Type B pancreatic cell (in vitro differentiated cells): ENCODE measurements around the gene SDHC. TPM values are rescaled to one million over a fixed set of nuclear protein-coding genes. Genes with fewer than 3 reads are reported as not detected.

Source experiments
- DNase-seq: peaks from one replicate; pipeline ENCODE4 v3.0.0; 2021; ENCODE audit warnings: mixed read lengths; ENCODE audit not compliant: unreplicated experiment; ENCODE audit errors: extremely low spot score
- H3K27ac Mint-ChIP-seq: 2 replicates; pipeline ENCODE4 v1.8.0; 2021; ENCODE audit warnings: mild to moderate bottlenecking, mixed read lengths
- H3K27me3 Mint-ChIP-seq: 2 replicates; pipeline ENCODE4 v1.8.0; 2021; ENCODE audit warnings: mixed read lengths
- H3K36me3 Mint-ChIP-seq: 2 replicates; pipeline ENCODE4 v1.8.0; 2021; ENCODE audit warnings: mixed read lengths
- H3K4me1 Mint-ChIP-seq: one replicate; pipeline ENCODE4 v1.8.0; 2021; ENCODE audit warnings: mixed read lengths; ENCODE audit not compliant: unreplicated experiment
- H3K4me3 Mint-ChIP-seq: 2 replicates; pipeline ENCODE4 v1.8.0; 2021; ENCODE audit warnings: mild to moderate bottlenecking, mixed read lengths
- H3K9me3 Mint-ChIP-seq: 2 replicates; pipeline ENCODE4 v1.8.0; 2021; ENCODE audit warnings: mixed read lengths
- CTCF ChIP-seq: fragments of 200-600 bp; sonication (generic); conservative IDR thresholded peaks from 2 replicates; pipeline ENCODE4 v1.5.0; 2021; ENCODE audit warnings: antibody characterized with exemption, mild to moderate bottlenecking
- total RNA-seq: library from RNA; stranded (reverse); gene quantifications from 2 replicates; pipeline ENCODE4 v1.2.1, GENCODE V29; 2021; ENCODE audit warnings: low replicate concordance

The SDHC gene
- total RNA-seq, 1 donor from 2014 or later = 206 TPM

- peaks cover 12% of the 10 kb centered on the region for H3K36me3 Mint-ChIP-seq
- H3K4me1 Mint-ChIP-seq = no peaks in the 10 kb centered on the region
These were observed 45.1 kb downstream of the SDHC start for GRCh38 chr1:161359291-161359690.

GRCh38 chr1:161364332-161364731 lies 50.2 kb downstream of the SDHC start:
- H3K4me3 Mint-ChIP-seq = no peak overlapping the region
- peaks cover 11% of the 10 kb centered on the region for H3K4me1 Mint-ChIP-seq
- H3K27ac Mint-ChIP-seq = no peak overlapping the region
- H3K27me3 Mint-ChIP-seq = no peaks in the 10 kb centered on the region
- peaks cover 29% of the 10 kb centered on the region for H3K36me3 Mint-ChIP-seq
- H3K9me3 Mint-ChIP-seq = no peaks in the 10 kb centered on the region
- no peak for DNase-seq
- no peak for TF ChIP-seq CTCF

More at GRCh38 chr1:161359291-161359690, 45.1 kb downstream of the SDHC start:
- no peaks in the 10 kb centered on the region for H3K9me3 Mint-ChIP-seq
- no peaks in the 10 kb centered on the region for H3K27me3 Mint-ChIP-seq
- no peak overlapping the region for H3K27ac Mint-ChIP-seq
- TF ChIP-seq CTCF = no peak
- no peak for DNase-seq
- no peak overlapping the region for H3K4me3 Mint-ChIP-seq

DNA sequence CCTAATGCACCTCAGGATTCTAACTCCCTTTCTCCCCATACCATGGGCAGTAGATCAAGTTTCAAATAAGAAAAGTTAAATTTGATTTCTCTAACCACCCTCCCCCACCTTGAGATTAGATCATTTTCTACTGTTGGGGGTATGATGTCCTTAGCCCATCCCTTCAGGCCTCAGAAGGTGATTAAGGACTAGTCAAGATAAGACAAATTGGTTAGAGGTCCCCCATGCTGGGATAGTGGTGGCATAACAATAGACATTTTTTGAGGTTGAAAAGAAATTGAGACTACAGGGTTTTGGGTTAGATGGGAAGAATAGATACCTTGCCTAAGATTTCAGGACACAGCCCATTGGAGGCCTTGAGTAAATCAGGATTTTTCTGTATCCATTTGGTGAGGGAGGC lies 51.0 kb downstream of the SDHC start:
- Mint-ChIP-seq H3K4me3 (no peak overlapping the region), H3K4me1 (peaks cover 11% of the 10 kb centered on the region), H3K27me3 (no peaks in the 10 kb centered on the region), H3K36me3 (peaks cover 29% of the 10 kb centered on the region), H3K9me3 (no peaks in the 10 kb centered on the region), H3K27ac (no peak overlapping the region)
- no peak for DNase-seq
- no peak for TF ChIP-seq CTCF

DNA sequence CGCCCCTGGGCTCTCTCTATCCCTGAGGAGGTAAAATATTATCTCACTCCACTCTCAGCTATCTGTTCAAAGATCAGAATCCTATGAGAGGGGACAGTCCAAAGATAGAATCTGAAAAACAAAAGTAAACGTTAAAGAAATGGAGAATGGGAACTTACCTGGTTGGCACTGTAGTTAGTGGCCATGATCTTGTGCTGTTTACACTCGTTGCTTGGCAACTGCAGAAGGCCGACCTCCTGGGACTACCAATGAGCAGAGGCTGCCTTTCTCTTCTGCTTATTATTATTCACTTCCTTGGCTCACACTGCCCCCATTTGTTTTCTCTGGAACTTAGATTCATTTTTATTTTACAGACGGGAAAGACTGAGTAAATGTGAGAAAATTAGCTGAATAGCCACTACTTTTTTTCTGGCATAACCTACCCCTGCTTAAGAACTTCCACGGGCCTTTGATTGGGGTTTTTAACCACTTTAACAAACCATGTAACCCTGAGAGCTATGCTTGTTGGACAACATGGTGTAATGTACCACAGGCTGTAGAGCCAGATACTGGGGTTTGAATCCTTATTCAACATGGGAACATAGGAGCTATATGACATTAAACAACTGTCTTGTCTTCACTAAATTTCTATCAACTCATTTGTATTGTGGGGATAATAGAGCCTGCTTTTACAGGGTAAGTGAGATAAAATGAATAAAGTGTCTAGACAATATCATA lies 53.7 kb downstream of the SDHC start, which contains the start of gene CFAP126:
CFAP126 (minus strand) TSS at position 193 of the 717 bp plus-strand sequence; CDS start at position 185, 8 bp downstream.
- H3K27me3 Mint-ChIP-seq = no peaks in the 10 kb centered on the region
- H3K4me3 Mint-ChIP-seq = peak within 1 kb of the TSS; percentile 2
- peaks cover 11% of the 10 kb centered on the region for H3K4me1 Mint-ChIP-seq
- TF ChIP-seq CTCF = peak; percentile 38
- H3K36me3 Mint-ChIP-seq = peaks cover 29% of the 10 kb centered on the region
- no peaks in the 10 kb centered on the region for H3K9me3 Mint-ChIP-seq
- no peak for DNase-seq
- H3K27ac Mint-ChIP-seq = peak within 1 kb of the TSS; percentile 85

DNA sequence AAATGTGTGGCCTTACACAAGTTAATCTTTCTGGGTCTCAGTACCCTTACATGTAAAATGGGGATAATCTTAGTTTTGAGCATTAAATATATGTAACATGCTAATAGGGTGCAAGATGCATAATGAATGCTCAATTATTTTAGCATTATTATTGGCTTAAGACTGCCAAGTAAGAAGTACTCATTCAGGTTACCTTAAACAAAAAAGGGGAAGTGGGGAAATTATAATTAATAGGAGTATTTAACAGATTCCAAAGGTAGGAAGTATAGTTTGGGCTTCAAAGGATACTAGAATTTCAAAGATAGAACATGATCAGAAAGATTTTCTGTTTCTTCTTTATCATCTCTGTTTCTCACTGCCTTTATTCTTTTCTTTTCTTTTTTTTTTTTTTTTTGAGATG lies 59.3 kb downstream of the SDHC start:
- DNase-seq = no peak
- H3K36me3 Mint-ChIP-seq = no peaks in the 10 kb centered on the region
- H3K9me3 Mint-ChIP-seq = no peaks in the 10 kb centered on the region
- no peak for TF ChIP-seq CTCF
- no peak overlapping the region for H3K27ac Mint-ChIP-seq
- no peak overlapping the region for H3K4me3 Mint-ChIP-seq
- H3K4me1 Mint-ChIP-seq = no peaks in the 10 kb centered on the region
- H3K27me3 Mint-ChIP-seq = no peaks in the 10 kb centered on the region
